Posterior cingulate gyrus (tissue), 11 donors: ENCODE data around the gene GPRASP3.
A peak's percentile ranks its signal among the peaks of the same experiment; 100 is the strongest.

Source experiments
- DNase-seq, 10 donors: peaks; one replicate each; pipeline versions ENCODE4 v3.0.0 to v3.0.0-alpha.2; 2020 to 2021; ENCODE audit warnings: mixed read lengths in 3 of 10
- intact Hi-C: fragments of 100-400 bp; cut with DNase I; formaldehyde crosslinking; loops from one replicate; pipeline ENCODE4 v1.15.1; 2023

Gene GPRASP3

GRCh38 chrX:102745857-102746584 is 25.5 kb downstream of the GPRASP3 start:
- intact Hi-C loops: no loop called here
- DNase-seq: peak in 8 of 10 donors; percentile 11 to 92 (median 42)

DNA sequence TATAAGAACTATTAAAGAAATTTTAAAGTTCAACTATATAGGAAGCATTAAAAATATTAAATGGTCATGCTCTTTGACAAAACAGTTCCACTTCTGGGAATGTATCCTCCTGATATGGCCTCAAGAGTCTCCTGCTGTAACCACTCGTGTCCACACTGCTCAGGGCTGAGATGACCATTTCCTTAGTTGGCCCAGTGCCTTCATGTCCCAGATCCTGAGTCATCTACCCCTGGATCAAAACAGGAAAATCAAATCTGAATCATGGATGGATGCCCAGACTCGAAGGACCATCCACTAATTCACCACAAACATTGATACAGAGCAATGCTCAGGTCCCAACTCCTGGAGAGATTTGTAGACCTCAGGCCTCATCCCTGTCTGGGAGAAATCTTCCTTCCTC is 44.7 kb downstream of the GPRASP3 start:
- intact Hi-C loops: no loop called here
- DNase-seq: no peak

- intact Hi-C loops: no loop called here
These were observed 45.3 kb downstream of the GPRASP3 start for GRCh38 chrX:102765809-102766208.

GRCh38 chrX:102767287-102767686 is 46.7 kb downstream of the GPRASP3 start:
- intact Hi-C loops: no loop called here

More at GRCh38 chrX:102765809-102766208, 45.3 kb downstream of the GPRASP3 start:
- peak in 3 of 10 donors; percentile 15 to 66 (median 15) for DNase-seq

DNA sequence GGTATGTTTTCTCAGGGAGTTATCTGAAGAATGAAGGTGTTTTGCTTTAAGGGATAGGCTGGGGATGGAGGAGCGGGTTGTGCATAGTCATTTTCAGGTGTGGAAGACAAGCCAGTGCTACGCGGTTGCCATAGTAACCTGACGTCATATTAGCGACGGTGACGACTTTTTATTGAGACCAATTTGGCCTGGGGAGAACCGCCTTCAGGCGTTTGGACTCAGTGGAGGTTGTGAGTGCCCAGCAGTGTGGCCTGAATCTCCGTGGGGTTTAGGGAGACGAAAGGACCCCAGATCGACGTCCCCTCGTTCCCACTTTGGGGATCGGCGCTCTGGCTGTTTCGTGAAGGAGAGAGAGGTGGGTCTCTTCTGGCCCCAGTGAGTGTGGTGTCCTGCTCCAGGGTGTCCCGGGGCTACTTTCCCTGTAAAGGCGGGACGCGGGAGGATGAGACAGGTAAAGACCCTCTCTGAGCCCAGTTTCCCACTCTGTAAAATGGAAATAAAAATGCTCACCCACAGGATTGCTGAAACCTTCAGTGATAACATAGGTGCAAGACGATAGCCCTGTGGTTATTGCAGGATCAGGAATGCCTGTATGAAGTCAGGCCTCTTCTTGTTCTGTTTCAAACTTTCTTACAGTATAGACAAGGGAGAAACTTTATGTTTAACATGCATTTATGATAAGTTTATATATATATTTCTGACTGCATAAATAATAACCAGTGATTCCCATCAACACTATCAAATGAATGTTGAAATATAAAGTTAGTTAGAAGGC is 48.6 kb downstream of the GPRASP3 start:
- DNase-seq: peak in 9 of 10 donors; percentile 40 to 91 (median 54)
- intact Hi-C loops: no loop called here

More at GRCh38 chrX:102767287-102767686, 46.7 kb downstream of the GPRASP3 start:
- DNase-seq: no peak
